WTC11 (cell line): ENCODE data around the gene EXOC4. TPM values are rescaled to one million over a fixed set of nuclear protein-coding genes. Genes with fewer than 3 reads are reported as not detected.

Experiments used
- ATAC-seq: fragments of 200-7000 bp; cut with Tn5 transposase; 2 replicates; pipeline ENCODE4 v1.10.0; 2021; ENCODE audit warnings: mild to moderate bottlenecking, moderate library complexity
- CTCF ChIA-PET: fragments of 300-600 bp; sonication (Branson Sonifier 250); formaldehyde crosslinking; loops from one replicate; lab custom pipeline; 2021; ENCODE audit warnings: antibody characterized with exemption; lab: Charles Lee
- POLR2A ChIA-PET: fragments of 350-600 bp; sonication (Branson Sonifier 250); formaldehyde crosslinking; loops from one replicate; lab custom pipeline; 2021; ENCODE audit warnings: antibody characterized with exemption; lab: Charles Lee
- DNase-seq: peaks from one replicate; pipeline ENCODE4 v3.0.0; 2021; ENCODE audit warnings: low spot score
- H3K27ac Mint-ChIP-seq: 2 replicates; pipeline ENCODE4 v1.8.0; 2021; ENCODE audit warnings: mixed read lengths
- H3K27me3 Mint-ChIP-seq: 2 replicates; pipeline ENCODE4 v1.8.0; 2021; ENCODE audit warnings: low read depth, mild to moderate bottlenecking, moderate library complexity, mixed read lengths
- H3K36me3 Mint-ChIP-seq: 2 replicates; pipeline ENCODE4 v1.8.0; 2021; ENCODE audit warnings: mixed read lengths
- H3K4me1 Mint-ChIP-seq: 2 replicates; pipeline ENCODE4 v1.8.0; 2022; ENCODE audit warnings: mixed read lengths
- H3K4me3 Mint-ChIP-seq: 2 replicates; pipeline ENCODE4 v1.8.0; 2021; ENCODE audit warnings: mild to moderate bottlenecking, moderate library complexity, mixed read lengths
- H3K9me3 Mint-ChIP-seq: 2 replicates; pipeline ENCODE4 v1.8.0; 2021; ENCODE audit warnings: mixed read lengths
- AR ChIP-seq: fragments of 250-450 bp; sonication (Bioruptor Pico); IDR thresholded peaks from 2 replicates; pipeline ENCODE4 v1.9.0; 2021; ENCODE audit warnings: mild to moderate bottlenecking
- ATF3 ChIP-seq: sonication (generic); formaldehyde crosslinking; conservative IDR thresholded peaks from 2 replicates; pipeline ENCODE4 v1.8.1; 2022; ENCODE audit warnings: mild to moderate bottlenecking, missing genetic modification reagents
- CBFB ChIP-seq: sonication (generic); formaldehyde crosslinking; IDR thresholded peaks from 2 replicates; pipeline ENCODE4 v1.8.1; 2022; ENCODE audit warnings: mild to moderate bottlenecking, low read depth, missing genetic modification reagents
- CTCF ChIP-seq: fragments of 200-600 bp; IDR thresholded peaks from 2 replicates; pipeline ENCODE4 v1.8.0; 2022; ENCODE audit warnings: antibody characterized with exemption
- EMX1 ChIP-seq: fragments of 250-450 bp; sonication (Bioruptor Pico); IDR thresholded peaks from 2 replicates; pipeline ENCODE4 v1.8.0; 2021; ENCODE audit warnings: mild to moderate bottlenecking
- ETV6 ChIP-seq: sonication (generic); formaldehyde crosslinking; IDR thresholded peaks from 2 replicates; pipeline ENCODE4 v1.8.1; 2022; ENCODE audit warnings: mild to moderate bottlenecking, missing genetic modification reagents
- FOXP1 ChIP-seq: sonication (generic); formaldehyde crosslinking; IDR thresholded peaks from 2 replicates; pipeline ENCODE4 v1.8.0; 2022; ENCODE audit warnings: missing genetic modification reagents, mild to moderate bottlenecking, moderate library complexity, borderline replicate concordance
- GRHL2 ChIP-seq: fragments of 250-450 bp; sonication (Bioruptor Pico); IDR thresholded peaks from 2 replicates; pipeline ENCODE4 v1.8.0; 2022; ENCODE audit warnings: mild to moderate bottlenecking, moderate library complexity; ENCODE audit not compliant: insufficient replicate concordance, severe bottlenecking
- GTF2I ChIP-seq: fragments of 250-450 bp; sonication (Bioruptor Pico); conservative IDR thresholded peaks from 2 replicates; pipeline ENCODE4 v1.4.0; 2021; ENCODE audit warnings: mild to moderate bottlenecking
- IRF1 ChIP-seq: sonication (generic); formaldehyde crosslinking; IDR thresholded peaks from 2 replicates; pipeline ENCODE4 v1.8.0; 2023; ENCODE audit warnings: missing genetic modification reagents
- MYBL2 ChIP-seq: sonication (generic); formaldehyde crosslinking; IDR thresholded peaks from 2 replicates; pipeline ENCODE4 v1.8.1; 2023; ENCODE audit warnings: mild to moderate bottlenecking, moderate library complexity, missing genetic modification reagents
- NFATC4 ChIP-seq: fragments of 250-450 bp; sonication (Bioruptor Pico); IDR thresholded peaks from 2 replicates; pipeline ENCODE4 v1.9.0; 2021; ENCODE audit warnings: mild to moderate bottlenecking
- NR1H2 ChIP-seq: sonication (generic); formaldehyde crosslinking; IDR thresholded peaks from 2 replicates; pipeline ENCODE4 v1.9.0; 2021; ENCODE audit warnings: mild to moderate bottlenecking, moderate library complexity, missing genetic modification reagents
- OVOL2 ChIP-seq: fragments of 250-450 bp; sonication (Bioruptor Pico); IDR thresholded peaks from 2 replicates; pipeline ENCODE4 v1.9.0; 2021; ENCODE audit warnings: mild to moderate bottlenecking, borderline replicate concordance
- PRDM15 ChIP-seq: sonication (generic); formaldehyde crosslinking; IDR thresholded peaks from 2 replicates; pipeline ENCODE4 v1.8.0; 2022; ENCODE audit warnings: missing genetic modification reagents
- PRRX2 ChIP-seq: fragments of 250-450 bp; sonication (Bioruptor Pico); IDR thresholded peaks from 2 replicates; pipeline ENCODE4 v1.8.0; 2021; ENCODE audit warnings: mild to moderate bottlenecking
- RORB ChIP-seq: fragments of 250-450 bp; sonication (Bioruptor Pico); IDR thresholded peaks from 2 replicates; pipeline ENCODE4 v1.9.0; 2021; ENCODE audit warnings: mild to moderate bottlenecking
- TP53 ChIP-seq: sonication (generic); formaldehyde crosslinking; IDR thresholded peaks from 2 replicates; pipeline ENCODE4 v1.8.1; 2023; ENCODE audit warnings: mild to moderate bottlenecking, missing genetic modification reagents
- ZBTB21 ChIP-seq: sonication (generic); formaldehyde crosslinking; IDR thresholded peaks from 2 replicates; pipeline ENCODE4 v1.8.1; 2023; ENCODE audit warnings: mild to moderate bottlenecking, missing genetic modification reagents, borderline replicate concordance
- ZNF317 ChIP-seq: sonication (generic); formaldehyde crosslinking; IDR thresholded peaks from 2 replicates; pipeline ENCODE4 v1.8.1; 2023; ENCODE audit warnings: low read depth, mild to moderate bottlenecking, moderate library complexity, missing genetic modification reagents, borderline replicate concordance
- ZNF416 ChIP-seq: fragments of 250-450 bp; sonication (Bioruptor Pico); IDR thresholded peaks from 2 replicates; pipeline ENCODE4 v1.9.0; 2021; ENCODE audit warnings: mild to moderate bottlenecking, inconsistent platforms
- total RNA-seq: library from RNA; stranded (reverse); gene quantifications from 3 replicates; pipeline ENCODE4 v1.2.3, GENCODE V29; 2021
- TF ChIP-seq, protein P1 (sequence below): sonication (generic); formaldehyde crosslinking; conservative IDR thresholded peaks from 2 replicates; pipeline ENCODE4 v1.8.1; 2023; ENCODE audit warnings: mild to moderate bottlenecking, low read depth, missing genetic modification reagents, moderate library complexity
- TF ChIP-seq, protein P2 (sequence below): sonication (generic); formaldehyde crosslinking; IDR thresholded peaks from 2 replicates; pipeline ENCODE4 v1.8.1; 2023; ENCODE audit warnings: mild to moderate bottlenecking, missing genetic modification reagents, moderate library complexity

The EXOC4 gene
- total RNA-seq, 1 experiment from 2014 or later = 62.0 TPM

DNA sequence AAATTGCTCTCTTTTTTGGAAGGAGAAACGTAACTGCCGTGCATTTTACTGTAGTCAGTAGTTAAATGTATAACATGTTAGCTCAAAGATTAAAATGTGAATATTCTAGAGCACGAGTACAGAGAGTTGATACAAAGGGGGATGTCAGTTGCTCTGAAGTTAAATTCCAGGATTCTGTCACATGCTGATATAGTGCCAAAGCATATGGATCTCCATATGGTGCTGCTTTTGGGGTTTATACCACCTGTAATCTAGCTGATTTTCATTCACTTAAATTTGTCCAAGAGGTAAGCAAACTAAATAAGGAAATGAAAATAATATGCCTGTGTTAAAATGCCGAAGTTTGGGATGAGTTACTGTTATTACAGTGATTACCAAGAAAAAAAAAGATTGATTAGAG is 298.6 kb downstream of the EXOC4 start (continued):
- no peak for TF ChIP-seq OVOL2 (CRISPR knock-in tag)
- TF ChIP-seq, protein P1, sequence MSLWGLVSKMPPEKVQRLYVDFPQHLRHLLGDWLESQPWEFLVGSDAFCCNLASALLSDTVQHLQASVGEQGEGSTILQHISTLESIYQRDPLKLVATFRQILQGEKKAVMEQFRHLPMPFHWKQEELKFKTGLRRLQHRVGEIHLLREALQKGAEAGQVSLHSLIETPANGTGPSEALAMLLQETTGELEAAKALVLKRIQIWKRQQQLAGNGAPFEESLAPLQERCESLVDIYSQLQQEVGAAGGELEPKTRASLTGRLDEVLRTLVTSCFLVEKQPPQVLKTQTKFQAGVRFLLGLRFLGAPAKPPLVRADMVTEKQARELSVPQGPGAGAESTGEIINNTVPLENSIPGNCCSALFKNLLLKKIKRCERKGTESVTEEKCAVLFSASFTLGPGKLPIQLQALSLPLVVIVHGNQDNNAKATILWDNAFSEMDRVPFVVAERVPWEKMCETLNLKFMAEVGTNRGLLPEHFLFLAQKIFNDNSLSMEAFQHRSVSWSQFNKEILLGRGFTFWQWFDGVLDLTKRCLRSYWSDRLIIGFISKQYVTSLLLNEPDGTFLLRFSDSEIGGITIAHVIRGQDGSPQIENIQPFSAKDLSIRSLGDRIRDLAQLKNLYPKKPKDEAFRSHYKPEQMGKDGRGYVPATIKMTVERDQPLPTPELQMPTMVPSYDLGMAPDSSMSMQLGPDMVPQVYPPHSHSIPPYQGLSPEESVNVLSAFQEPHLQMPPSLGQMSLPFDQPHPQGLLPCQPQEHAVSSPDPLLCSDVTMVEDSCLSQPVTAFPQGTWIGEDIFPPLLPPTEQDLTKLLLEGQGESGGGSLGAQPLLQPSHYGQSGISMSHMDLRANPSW (CRISPR knock-in tag) = no peak
- no peak for TF ChIP-seq NR1H2 (CRISPR knock-in tag)
- no peak for TF ChIP-seq CTCF
- TF ChIP-seq PRRX2 (CRISPR knock-in tag) = no peak
- no peak for TF ChIP-seq TP53
- TF ChIP-seq MYBL2 (CRISPR knock-in tag) = no peak
- TF ChIP-seq ETV6 = no peak
- no peak for TF ChIP-seq NFATC4 (CRISPR knock-in tag)

DNA sequence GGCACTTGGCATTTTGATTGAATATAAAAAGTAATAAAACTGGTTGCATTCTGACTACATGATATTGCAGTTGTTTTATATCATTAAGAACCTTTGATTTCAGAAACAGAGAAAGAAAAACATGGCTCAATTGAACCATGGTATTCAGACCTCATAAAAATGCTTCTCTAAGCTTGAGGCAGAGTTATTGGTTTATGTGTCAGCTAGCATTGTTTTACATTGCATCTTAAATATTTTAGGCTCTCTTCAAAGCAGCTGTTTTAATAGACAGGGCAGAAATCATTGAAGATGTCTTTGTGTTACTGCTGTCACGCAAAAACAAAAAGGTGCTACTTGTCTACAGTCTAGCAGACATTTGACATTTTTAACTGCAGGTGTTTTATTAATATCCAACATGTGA is 299.2 kb downstream of the EXOC4 start:
- Mint-ChIP-seq H3K4me1 (peaks cover 18% of the 10 kb centered on the region), H3K27ac (no peak overlapping the region), H3K36me3 (no peaks in the 10 kb centered on the region), H3K9me3 (no peaks in the 10 kb centered on the region), H3K27me3 (no peaks in the 10 kb centered on the region), H3K4me3 (no peak overlapping the region)
- ChIA-PET CTCF (no interaction called here), POLR2A (no interaction called here)
- TF ChIP-seq ZBTB21 = no peak
- TF ChIP-seq ZNF317 = no peak
- no peak for TF ChIP-seq CBFB (CRISPR knock-in tag)
- no peak for TF ChIP-seq IRF1 (CRISPR knock-in tag)
- TF ChIP-seq AR (CRISPR knock-in tag) = no peak
- no peak for TF ChIP-seq ATF3 (CRISPR knock-in tag)
- TF ChIP-seq GRHL2 = no peak
- TF ChIP-seq GTF2I (CRISPR knock-in tag) = no peak
- no peak for TF ChIP-seq ZNF416 (CRISPR knock-in tag)
- no peak for TF ChIP-seq RORB (CRISPR knock-in tag)
- TF ChIP-seq PRDM15 = no peak
- TF ChIP-seq, protein P2, sequence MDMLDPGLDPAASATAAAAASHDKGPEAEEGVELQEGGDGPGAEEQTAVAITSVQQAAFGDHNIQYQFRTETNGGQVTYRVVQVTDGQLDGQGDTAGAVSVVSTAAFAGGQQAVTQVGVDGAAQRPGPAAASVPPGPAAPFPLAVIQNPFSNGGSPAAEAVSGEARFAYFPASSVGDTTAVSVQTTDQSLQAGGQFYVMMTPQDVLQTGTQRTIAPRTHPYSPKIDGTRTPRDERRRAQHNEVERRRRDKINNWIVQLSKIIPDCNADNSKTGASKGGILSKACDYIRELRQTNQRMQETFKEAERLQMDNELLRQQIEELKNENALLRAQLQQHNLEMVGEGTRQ (CRISPR knock-in tag) = no peak
- no peak for TF ChIP-seq EMX1 (CRISPR knock-in tag)
- TF ChIP-seq FOXP1 (CRISPR knock-in tag) = no peak
- DNase-seq (no peak), ATAC-seq (no peak)
